A204.1 (cell line): ENCODE results near the gene AFAP1.

Experiments
- FAIRE-seq: peaks from 2 replicates; lab custom pipeline; 2012; peaks lifted over from hg19 to GRCh38; lab: Jason Lieb, UNC

The AFAP1 gene

DNA sequence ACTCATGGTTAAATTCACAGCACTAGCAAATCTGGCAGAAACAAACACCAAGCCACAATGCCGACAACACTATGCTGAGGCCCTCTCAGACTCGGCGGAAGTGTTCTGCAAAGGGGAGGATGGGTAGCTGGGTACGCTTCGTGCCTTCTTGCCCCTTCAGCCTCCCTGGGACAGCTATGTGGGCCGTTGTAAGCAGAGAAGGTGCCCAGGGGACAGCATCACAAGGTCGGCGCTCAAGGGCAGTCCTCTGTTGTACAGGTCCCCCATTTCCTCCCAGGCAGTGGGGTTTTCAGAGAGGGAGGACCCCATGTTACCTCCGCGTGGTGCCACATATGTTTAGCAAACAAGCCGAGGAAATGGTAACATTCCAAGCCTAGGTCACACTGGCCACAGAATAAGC lies 173.6 kb downstream of the AFAP1 start:
- no peak for FAIRE-seq

DNA sequence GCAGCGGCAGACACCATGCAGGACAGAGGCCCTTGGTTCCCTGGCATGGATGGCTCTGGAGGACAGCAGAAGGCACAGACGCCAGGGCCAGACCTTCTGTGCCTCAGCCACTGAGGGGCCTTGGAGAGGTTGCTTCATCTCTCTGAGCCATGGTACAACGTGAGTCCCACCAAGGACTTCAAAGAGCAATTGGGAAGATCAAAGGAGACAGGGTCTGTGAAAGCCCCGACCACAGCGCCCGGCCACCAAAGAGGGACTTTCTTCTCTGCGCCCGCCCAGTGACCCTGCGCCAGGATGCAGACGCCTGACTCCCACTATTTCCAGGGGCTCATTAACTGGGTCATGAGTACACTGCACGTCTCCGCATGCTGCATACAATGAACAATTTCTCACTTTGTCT lies 174.0 kb downstream of the AFAP1 start:
- no peak for FAIRE-seq

DNA sequence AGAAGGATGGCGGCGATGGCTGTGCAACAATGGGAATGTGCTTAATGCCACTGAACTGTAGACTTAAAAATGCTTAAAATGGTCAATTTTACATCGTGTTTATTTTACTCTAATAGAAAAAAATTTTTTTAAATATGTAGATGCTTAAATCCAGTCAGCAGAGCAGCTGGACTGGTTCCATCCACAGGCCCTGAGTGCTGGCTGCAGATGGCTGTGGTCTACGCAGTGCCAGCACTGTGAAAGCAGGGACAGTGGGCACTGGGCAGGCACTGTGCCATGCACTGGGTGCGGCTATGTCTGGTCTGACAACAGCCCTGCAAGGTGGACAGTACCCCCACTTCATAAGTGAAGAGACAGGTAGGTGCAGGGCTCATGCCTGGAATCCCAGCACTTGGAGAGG lies 175.2 kb downstream of the AFAP1 start:
- FAIRE-seq: no peak

DNA sequence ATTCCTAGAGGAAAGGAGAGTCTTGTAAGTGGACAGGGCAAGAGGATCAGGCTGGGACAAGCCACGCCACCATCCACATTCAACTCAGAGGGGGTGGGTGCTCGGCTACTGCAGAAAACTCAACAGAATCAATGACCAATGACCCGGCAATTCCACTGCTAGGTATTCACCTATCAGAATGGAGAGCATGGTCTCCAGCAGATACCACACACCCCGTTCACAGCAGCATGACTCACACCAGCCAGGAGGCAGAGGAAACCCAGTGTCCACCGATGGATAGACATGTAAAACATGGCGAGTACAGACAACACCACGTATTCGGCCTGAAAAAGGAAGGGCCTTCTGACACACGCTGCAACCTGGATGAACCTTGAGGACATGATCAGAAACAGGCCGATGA lies 175.9 kb downstream of the AFAP1 start:
- no peak for FAIRE-seq

DNA sequence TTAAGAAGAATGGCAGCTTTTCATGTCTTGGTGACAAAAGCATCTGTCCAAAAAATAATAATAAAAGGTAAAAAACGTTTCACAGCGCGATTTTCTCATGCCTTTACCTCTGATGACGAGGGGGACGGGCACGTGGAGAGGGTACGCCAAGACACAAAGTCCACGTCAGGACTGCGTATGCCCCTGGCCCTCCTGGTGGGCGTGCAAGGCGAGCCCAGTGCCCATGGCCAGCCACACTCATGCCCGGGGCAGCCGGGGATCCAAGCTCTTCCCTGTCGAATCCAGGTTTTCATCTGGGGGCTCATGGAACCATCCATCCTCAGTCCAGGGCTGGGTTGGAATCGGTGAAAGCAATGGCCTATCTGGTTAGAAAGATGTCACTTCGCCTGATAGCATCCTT lies 176.6 kb downstream of the AFAP1 start:
- no peak for FAIRE-seq

DNA sequence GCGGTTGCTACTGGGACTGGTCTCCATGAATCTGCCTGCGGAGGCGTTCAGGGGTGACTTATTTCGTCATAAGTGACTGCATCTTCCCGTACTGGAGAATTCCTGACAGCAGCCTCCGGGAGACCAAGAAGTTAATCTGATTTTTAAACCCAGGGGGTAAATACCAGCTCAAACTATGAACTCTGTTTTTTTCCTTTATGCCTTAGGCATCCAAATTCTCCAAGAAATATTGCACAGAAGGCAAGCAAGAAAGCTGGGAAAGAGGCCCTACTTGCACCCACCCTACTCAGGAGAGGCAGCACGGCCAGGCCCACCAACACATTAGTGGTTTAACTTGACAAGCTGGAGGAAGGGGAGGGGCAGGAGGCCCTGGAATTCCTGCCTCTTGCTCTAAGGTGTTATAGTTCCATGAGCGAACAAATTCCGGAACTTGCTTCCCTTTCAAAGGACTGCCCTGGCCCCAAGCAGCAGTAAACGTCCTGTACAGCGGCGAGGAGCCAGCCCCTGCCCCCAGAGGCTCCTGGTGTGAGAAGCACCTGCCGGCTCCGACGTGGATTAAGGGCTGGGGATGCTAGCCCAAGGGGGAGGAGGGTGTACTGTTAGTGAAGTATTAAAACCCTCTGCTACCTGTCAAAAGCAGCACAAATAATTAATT lies 177.2 kb downstream of the AFAP1 start:
- FAIRE-seq: no peak

DNA sequence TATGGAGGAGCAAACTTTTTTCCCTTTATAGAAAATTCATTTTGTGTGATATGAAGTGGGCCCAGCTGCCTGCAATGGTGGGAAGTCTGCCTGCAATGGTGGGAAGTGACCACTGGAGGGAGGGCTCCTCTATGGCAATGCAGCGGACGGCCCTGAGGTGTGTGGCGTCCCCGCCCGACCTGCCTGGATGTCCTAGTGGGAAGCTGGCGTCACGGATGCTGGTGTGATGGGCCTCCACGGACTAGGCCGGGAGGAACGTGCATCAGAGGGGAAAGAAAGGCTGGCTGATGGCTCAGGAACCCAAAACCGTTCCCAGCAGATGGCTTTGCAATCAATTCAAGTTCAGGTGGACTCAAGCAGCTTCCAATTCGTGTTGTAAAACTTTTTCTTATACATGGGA lies 177.9 kb downstream of the AFAP1 start:
- no peak for FAIRE-seq

DNA sequence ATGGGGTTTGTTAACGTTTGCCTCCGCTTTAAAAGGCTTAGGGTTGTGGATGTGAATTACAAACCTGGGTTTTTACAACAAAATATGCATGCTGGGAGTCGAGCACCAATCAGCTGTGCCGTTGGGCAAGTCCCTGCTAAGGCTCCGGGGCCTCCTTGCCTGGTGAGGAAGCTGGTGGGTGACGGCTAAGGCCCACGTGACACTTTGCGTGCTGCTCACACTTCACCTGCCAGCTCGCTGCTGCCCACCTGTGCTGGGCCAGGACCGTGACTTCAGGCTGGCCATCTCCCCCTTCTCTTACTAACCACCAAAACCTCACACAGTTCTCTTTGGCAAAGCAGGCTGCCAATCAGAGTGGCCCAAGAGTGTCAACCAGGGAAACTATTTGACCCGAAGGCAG lies 178.3 kb downstream of the AFAP1 start:
- no peak for FAIRE-seq

DNA sequence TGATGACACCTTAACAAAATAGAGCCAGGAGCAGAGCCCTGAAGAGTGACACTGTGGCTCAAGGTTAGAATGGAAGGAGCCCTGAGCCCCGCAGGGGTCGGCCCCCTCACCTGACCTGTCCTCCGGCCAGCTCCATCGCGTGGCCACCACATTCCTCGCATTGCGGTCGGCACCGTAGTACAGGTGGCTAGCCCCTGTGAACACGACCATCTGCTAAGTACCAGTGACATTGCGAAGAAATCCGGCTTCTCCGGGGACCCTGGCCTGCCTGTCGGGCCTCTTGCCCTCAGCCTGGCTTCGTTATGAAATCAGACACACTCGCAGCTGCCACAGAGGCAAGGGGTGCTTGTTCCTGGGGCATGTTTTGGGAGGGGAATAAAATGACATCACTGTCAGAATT lies 179.0 kb downstream of the AFAP1 start:
- FAIRE-seq: no peak

DNA sequence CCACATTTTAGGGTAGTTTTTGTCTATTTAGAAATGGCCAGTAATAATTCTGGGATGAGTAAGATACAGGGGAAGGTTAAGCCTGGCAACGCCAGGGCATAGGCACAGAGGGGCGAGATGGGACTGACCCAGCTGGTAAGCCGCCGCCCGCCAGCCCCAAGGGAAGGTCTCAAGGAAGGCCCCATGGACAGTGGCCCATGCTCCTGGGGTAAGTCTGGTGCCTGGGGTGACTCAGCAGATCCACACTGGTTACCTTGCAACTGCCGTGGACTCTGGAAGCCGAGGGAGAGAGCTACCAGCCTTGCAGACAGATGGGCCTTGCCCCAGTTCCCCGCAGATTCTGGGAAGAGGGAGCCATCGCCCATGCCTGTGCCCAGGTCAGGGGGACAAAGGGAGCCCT lies 179.4 kb downstream of the AFAP1 start:
- FAIRE-seq: no peak

DNA sequence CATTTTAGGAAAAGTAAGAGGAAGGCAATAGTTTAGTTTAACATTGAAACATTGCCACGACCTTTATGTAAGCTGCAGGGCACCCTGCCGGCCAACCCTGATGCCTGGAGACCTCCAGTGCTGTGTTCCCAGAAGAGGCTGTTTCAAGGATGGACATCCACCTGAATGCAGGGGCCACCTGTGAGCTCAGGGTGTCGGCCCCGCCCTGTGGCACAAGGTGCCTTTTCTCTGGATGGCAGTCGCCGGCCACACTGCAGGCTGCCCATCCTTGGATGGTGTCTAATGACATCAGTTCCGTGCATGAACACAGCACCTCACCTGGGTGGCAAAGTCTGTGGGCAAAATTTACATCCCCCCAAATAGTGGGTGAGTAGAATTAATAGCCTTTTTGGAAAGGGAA lies 180.0 kb downstream of the AFAP1 start:
- FAIRE-seq: no peak

DNA sequence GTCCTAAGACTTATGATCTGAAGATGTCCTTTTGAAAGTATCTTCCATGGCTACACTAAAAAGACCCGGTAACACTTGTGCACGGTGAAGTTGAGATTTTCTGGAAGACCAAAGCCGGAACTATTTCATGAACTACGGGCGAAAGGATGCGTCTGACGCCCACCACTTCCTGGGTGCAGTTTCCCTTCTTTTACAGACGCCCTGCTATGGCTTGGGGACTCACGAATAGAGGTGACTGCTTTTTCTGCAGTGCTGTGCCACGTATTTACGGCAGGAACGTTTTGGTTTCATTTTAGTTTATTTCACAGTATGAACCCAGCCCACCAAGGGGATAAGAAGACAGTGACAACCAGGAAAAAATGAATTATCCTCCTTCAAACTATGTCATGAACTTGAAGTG lies 180.4 kb downstream of the AFAP1 start:
- no peak for FAIRE-seq

DNA sequence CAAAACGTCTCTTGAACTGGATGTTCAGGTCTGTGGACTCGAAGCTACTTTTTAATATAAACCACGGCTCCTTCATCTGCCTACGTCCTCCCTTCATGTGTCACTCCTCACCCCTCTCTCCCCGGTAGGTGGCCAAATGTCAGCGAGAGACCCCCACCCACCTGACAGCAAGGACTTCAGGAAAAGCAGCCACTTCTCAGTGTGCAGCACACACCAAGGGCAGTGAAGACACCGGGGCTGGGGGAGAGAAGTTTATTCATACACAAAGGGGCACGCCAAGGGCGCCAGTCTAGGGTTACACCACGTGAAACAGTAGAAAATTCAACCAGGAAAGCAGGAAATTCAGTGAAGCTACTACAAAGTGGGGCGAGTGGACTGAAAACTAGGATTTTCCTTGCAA lies 181.2 kb downstream of the AFAP1 start:
- FAIRE-seq: no peak

DNA sequence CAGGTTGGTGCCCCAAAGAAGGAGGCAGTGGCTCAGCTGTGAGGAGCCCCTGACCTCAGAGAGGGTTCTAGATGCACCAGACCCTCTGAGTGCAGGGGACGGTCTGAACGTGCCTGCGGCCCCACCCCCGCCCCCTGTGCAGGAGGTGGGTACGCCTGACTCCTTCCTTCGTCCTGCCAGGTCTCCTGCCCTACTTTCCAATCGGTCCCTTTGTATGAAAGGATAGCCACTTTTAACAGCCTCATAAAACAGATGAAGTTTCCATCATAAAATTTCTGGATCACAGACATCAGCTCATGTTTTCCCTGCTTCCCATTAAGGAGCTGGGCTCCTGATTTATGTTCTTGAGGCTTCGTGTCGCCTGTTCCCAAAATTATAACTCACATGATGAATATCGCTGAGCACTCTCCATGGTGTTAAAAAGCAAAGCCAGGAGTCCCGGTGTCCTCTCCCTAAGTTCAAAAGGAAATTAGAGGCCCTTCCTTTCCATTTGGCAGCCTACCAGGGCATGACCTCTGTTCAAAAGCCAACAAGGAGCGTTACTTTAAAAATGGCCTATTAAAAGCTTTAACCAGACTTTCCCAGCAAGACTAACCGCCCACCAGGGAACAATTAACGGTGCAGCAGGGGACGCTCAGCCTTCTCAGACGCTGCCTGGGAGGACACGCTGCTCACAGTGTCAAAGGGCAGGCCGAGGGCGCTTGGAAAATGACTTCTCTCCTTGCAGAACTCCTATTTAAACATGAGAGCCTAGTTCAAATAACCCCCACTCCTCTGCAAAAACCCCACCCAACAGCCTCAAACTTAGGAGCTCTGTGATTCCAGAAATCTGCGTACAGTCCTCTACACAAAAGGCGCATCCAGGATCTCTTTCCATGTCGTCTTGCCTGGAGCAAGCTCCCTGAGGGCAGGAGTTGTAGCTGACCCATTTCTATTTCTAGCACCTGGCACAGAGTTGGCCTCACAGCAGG lies 181.9 kb downstream of the AFAP1 start:
- no peak for FAIRE-seq

DNA sequence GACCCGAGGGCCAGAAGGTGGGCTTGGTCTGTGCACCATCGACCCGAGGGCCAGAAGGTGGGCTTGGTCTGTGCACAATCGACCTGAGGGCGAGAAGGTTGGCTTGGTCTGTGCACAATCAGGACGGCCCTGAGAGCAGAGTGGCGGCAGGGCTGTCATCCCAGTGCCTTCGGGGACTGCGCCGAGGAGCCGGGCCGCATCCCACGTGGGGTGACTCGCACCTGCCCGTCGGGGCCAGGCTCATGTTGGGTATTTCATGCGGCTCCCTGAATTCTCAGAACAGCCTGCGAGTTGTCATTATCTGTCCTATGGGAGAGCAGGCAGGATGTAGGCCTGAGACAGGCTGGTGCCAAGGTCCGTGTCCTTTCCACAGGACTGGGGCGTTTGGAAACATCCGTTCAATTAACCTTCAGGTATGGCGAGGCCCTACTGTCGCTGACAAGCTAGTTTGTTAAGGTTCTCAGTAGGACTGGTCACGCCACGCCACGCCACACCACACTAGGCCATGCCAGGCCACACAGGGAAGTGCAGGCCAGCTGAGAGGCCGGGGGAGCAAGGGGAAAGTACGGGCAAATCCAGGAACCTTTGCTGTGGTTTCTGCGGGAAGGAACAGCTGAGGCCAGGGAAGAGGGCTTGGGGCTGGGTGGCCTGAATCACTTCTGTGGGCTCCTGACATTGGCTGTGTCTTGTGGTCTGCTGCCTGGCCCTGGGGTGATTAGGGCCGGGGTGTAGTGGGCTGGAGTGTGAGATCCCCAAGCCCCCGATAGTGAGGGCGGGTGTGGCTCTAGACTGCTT lies 182.9 kb downstream of the AFAP1 start:
- no peak for FAIRE-seq

DNA sequence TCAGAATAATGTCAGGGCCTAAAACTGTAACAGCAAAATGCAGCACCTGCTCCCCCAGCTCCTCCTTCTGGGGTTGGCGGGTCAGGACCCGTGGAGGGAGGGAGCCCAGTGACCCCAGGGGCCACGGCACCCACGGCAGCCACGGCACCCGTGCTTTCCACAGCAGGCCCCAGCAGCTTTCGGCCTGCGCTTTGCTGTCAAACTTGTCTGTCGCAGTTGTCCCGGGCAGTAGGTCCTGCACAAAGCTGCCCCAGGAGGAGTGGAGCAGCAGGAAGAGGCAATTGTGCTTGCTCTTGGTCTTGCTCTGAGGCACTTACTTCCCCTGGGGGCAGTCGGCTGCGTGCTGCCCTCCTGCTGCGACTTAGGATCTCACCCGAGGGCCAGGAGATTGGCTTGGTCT lies 183.6 kb downstream of the AFAP1 start:
- FAIRE-seq: no peak

DNA sequence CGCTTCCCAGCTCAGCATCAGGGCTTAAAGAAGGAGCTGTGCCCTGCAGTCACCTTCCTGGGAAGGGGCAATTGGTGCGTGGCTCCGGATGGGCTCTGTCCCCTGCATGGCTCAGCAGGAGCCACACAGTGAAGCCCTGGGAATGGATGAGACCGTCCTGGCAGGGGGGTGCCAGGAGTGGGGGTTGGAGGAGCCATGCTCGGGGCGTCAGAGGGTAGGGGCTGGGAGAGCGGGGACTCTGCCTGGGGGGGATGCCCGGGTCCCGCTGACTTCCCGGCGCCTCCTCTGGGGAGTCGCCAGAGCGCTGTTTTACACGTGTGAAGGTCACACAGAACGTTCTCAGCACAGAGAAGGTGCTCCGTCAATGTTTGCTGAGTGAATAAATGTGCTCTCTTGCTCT lies 184.1 kb downstream of the AFAP1 start:
- FAIRE-seq: no peak

DNA sequence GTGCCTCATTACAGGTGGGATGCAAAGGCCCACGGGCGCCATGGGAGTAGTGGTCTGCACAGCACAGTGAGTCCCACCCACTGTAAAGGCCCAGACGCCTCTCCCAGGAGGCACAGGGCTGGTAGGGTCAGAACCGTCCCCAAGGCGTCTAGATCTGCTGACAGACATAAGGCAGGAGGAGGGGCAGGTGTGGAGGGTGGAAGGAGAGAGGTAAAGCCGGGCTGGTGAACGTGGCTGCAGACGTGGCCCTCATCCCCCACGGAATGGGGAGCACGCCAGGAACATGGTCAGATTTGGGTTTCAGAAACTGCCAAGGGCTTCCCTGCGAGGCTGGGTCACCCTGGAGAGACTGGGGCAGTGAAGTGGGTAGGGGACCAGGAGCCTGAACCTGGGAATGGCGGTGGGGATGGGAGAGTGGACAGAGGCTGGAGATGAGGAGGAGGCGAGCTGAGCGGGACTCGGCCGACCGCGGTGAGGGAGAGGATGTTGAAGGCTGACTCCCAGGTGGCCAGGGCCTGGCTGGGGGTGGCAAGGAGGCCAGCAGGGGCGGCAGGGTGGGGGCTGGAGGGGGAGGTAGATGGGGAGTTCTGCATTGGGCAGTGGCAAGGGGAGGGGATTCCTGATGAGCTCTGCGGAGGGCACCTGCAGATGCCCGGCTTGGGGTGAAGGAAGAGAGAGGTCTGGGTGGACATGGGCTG lies 184.9 kb downstream of the AFAP1 start:
- no peak for FAIRE-seq

DNA sequence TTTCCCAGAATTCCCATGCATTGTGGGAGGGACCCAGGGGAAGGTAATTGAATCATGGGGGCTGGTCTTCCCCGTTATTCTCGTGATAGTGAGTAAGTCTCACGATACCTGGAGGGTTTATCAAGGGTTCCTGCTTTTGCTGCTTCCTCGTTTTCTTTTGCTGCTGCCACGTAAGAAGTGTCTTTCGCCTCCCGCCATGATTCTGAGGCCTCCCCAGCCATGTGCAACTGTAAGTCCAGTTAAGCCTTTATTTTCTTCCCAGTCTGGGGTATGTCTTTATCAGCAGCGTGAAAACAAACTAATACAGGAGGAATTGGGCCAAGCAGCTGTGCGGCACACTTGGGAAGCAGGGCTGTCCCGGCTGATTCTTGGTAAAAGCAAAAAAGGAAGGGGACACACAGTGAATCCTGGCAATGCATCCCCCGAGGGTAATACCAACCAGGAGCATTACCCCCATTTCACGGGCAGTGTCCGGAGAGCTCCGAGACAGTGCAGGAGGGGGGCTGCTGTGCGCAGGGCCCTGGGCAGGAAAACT lies 185.7 kb downstream of the AFAP1 start:
- no peak for FAIRE-seq

DNA sequence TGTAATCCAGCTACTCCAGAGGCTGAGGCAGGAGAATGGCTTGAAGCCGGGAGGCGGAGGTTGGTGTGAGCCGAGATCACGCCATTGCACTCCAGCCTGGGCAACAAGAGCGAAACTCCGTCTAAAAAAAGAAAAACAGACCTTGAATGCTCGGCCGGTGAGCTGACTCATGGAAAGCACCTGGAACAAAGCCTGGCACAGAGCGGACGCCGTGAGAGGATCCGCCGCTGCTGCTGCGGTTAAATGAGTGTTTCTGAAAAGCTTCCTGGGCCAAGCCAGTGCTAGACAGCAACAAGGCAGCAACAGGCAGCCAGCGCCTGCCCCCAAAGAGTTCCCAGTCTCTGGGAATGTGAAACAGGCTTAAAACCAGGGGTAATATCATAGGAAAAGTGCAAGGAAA lies 186.4 kb downstream of the AFAP1 start:
- FAIRE-seq: no peak

DNA sequence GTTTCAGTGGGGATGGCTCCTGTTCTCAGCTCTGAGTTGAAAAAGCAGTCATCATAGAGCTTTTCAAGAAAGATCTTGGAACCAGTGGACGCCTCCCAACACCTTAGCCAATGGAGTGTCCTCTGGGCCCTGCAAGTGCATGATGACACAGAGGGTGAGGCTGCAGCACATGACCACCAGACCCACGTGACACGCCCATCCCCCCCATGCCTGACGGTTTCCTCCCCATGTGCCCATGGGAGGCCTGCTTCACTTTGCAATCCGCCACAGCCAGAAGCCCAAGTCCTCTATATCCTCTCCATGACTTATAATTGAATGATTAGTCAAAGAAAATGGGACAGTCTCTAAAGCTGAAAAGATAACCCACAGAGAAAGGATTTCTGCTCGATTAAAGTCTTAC lies 187.0 kb downstream of the AFAP1 start:
- FAIRE-seq: no peak

DNA sequence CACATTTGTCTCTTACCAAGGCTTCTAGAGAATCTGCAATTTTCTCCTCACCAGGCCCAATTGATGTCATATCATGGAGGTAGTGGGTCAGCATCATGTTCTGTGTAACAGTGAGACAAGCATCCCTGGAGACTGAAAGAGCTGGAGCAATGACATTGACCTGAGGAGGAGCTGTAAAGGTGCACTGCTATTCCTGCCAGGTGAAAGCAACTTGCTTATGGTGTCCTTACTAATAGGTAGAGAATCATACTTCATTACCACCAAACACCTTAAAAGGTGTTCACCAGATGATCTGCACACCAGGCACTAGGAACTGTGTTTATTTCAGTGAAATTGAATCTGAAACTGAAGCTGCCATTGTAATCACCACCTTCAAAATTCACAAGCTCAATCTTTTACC lies 188.7 kb downstream of the AFAP1 start:
- no peak for FAIRE-seq
